Endothelial cell of umbilical vein (primary cell): ENCODE data around the gene CNNM3.

Experiments
- CTCF ChIP-seq, 2 donors: IDR thresholded peaks; 1 replicate in 1 of 2; 2 replicates in 1 of 2; pipeline ENCODE4 v1.5.1; 2011; ENCODE audit warnings: low read length in 2 of 2, mild to moderate bottlenecking in 2 of 2, moderate library complexity in 2 of 2, control low read depth in 1 of 2, inconsistent platforms in 1 of 2, low read depth in 1 of 2; ENCODE audit not compliant: insufficient read depth in 1 of 2; ENCODE audit errors: extremely low read depth in 1 of 2
- JUN ChIP-seq: IDR thresholded peaks from 2 replicates; pipeline ENCODE4 v1.6.1; 2011; ENCODE audit warnings: borderline replicate concordance, low read depth; ENCODE audit not compliant: insufficient read length, insufficient read depth
- POLR2A ChIP-seq: IDR thresholded peaks from 2 replicates; pipeline ENCODE4 v1.6.1; 2012; ENCODE audit warnings: low read depth, mild to moderate bottlenecking, control low read depth, low read length

- TF ChIP-seq POLR2A (no peak), CTCF (IDR thresholded peaks at IDR 0.05; ENCODE audit: extremely low read depth in 1 of 2, insufficient read depth in 1 of 2, low read depth in 1 of 2, low read length in 2 of 2) (no peak), JUN (no peak)
Measured at GRCh38 chr2:96773922-96774321, 42.1 kb upstream of the CNNM3 start.
